A549 (cell line): Measurements from ENCODE around the gene IL2RG.

Experiments
- BHLHE40 ChIP-seq: IDR thresholded peaks from 2 replicates; pipeline ENCODE4 v1.6.1; 2012; ENCODE audit warnings: low read depth, low read length, inconsistent platforms
- CBX8 ChIP-seq: fragments of 200-600 bp; sonication (generic); IDR thresholded peaks from 2 replicates; pipeline ENCODE4 v1.6.1; 2016
- CHD2 ChIP-seq: fragments of 150-350 bp; IDR thresholded peaks from 2 replicates; pipeline ENCODE4 v1.6.1; 2014; ENCODE audit warnings: low read length; ENCODE audit not compliant: partially characterized antibody
- CTCF ChIP-seq: fragments of >200 bp; sonication (Bioruptor Twin); formaldehyde crosslinking; IDR thresholded peaks from 3 replicates; pipeline ENCODE4 v1.5.1; 2016
- ELK1 ChIP-seq: fragments of 150-350 bp; IDR thresholded peaks from 2 replicates; pipeline ENCODE4 v1.6.1; 2014; ENCODE audit warnings: low read depth, mild to moderate bottlenecking, low read length
- EP300 ChIP-seq, 2 experiments: fragments of >200 bp; sonication (Bioruptor Twin); formaldehyde crosslinking; IDR thresholded peaks; 2 replicates in 1 of 2; 3 replicates in 1 of 2; pipeline ENCODE4 v1.6.1; 2016 to 2017
- HOXB5 ChIP-seq: fragments of 250-450 bp; sonication (Bioruptor Pico); IDR thresholded peaks from 2 replicates; pipeline ENCODE4 v1.5.0; 2020; ENCODE audit warnings: mild to moderate bottlenecking, moderate library complexity
- POLR2A ChIP-seq: IDR thresholded peaks from 2 replicates; pipeline ENCODE4 v1.6.1; 2012; ENCODE audit warnings: mild to moderate bottlenecking, low read length

- TF ChIP-seq CTCF (no peak), HOXB5 (CRISPR knock-in tag) (no peak), ELK1 (no peak), BHLHE40 (no peak), EP300 (IDR thresholded peaks at IDR 0.05) (no peak), CBX8 (no peak), CHD2 (no peak), POLR2A (no peak)
Measured at GRCh38 chrX:71085900-71086299, 25.5 kb downstream of the IL2RG start.
